ENCODE measurements around the gene GPR160.
A peak's percentile ranks its signal among the peaks of the same experiment; 100 is the strongest.
"Not testable (repeated sequence)": the region's sequence is repeated elsewhere in the genome, so short reads cannot be mapped to it uniquely, and the experiment has no call there.

The GPR160 gene

GRCh38 chr3:170037463-170038433 lies at the start of gene GPR160:
TSS of gene GPR160 (plus strand) at chr3:170037995. CDS start at chr3:170083973, 45,978 bp downstream.
- DNase-seq: peak; percentile 90

DNA sequence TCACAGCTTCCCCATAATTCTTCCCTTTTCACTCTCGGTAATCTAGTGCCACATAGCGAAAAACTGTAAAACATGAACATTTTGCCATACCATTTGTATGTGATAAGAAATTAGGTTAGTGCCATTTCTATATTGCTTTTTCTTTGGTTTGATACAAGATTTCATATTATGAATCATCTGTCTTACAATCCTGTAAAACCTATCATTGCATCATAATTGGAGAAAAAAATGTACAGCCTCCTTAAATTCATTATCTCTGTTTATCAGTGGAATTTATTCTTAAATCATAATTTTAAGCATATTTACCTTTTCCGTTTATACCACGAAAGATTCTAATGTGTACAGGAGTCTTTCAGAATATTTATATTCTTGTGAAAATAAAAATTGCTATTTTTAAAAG lies 47.4 kb upstream of the GPR160 start:
- no peak for DNase-seq

DNA sequence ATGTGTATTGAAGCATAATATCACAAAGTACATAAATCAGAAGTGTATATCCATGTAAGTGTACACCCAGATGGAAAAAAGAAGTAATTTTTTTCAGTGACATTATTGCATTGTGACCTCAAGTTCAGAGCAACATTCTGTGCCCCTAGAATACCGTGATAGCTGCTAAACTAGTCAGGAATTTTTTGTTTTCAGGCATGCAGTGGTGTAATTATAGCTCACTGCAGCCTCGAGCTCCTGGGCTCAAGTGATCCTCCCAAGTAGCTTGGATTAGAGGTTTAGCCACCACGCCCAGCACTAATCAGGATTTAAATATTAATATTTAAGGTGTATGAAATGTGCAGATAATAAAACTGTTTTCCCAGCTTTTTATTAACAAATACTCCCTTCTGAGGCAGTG lies 45.6 kb upstream of the GPR160 start:
- no peak for DNase-seq

DNA sequence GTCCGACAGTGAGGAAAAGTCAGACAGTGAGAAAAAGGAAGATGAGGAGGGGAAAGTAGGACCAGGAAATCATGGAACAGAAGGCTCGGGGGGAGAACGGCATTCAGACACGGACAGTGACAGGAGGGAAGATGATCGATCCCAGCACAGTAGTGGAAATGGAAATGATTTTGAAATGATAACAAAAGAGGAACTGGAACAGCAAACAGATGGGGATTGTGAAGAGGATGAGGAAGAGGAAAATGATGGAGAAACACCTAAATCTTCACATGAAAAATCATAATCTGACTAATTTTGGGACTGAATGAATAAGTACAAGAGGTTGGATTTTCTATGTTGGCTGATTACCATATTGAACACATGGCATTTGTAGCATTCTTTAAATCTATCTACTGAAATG lies 45.0 kb upstream of the GPR160 start:
- DNase-seq: no peak

DNA sequence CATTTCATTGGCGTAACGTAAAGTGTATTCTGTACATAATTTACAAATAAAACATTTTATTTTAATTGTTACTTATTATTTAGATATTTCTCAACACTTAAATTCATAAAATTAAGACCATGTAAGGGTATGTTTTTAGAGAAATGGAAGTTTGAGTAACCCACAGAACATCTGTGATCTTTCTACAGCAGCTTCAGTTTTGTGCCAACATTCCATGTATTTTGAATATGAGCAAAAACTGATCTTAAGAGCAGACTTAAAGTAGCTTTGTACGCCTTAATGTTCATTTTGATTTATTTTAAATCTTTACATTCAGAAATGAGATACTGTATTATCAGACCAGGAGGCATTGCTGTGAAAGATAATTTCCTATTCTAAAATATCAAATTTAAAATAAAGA lies 44.0 kb upstream of the GPR160 start:
- no peak for DNase-seq

DNA sequence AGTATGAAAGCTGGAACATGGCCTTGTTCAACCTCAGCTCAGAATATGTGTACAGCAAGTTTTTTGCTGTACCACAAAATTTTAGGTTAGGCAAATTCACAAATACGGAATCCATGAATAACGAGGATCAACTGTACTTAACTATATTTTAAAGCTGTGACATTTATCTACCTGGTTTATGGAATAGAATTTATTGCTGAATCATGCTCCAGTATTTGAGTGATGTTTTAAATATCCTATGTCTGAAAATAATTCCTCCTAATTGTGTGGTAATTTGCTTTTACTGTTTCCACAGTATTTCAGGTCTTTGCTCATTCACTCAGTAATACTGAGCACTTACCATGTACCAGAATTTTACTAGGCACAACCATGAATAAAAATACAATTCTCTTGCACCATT lies 41.7 kb upstream of the GPR160 start:
- DNase-seq: no peak

DNA sequence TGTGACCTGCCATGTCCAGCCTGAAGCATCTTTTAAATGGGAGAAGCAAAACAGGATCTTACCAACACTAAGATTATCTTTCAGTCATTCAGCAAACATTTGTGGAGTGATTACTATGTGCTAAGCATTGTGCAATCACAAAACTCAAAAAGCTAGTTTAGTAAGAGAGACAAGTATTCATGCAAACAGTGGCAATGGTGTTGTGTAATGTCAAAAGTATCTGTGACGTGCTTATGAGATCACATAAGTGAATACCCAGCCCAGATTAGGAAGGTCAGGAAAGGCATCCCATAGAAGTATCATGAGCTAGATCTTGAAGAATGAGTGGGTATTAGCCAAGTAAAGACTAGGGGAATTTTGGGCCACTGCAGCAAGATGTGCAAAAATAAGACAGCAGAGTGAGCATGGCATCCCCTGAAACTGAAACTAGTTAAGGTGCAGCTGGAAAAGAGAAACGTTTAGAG lies 39.1 kb upstream of the GPR160 start:
- DNase-seq: peak; percentile 21

DNA sequence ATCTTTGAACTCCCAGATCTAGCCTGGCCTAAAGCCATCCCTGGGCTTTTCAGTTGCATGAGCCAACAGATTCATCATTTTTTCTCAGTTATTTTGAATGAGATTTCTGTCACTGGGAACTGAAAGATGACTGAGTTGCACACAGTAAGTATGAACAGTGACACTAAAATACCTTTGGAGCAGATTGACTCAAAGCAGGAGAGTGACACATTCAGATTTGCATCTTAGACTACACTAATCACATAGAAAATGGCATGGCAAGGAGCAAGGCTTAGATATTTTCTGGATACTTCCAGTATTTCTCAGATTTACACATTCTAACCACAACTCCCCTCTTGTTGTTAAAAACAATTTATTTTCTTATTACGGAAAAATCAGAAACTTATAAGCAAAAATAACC lies 38.4 kb upstream of the GPR160 start:
- DNase-seq: peak; percentile 71

DNA sequence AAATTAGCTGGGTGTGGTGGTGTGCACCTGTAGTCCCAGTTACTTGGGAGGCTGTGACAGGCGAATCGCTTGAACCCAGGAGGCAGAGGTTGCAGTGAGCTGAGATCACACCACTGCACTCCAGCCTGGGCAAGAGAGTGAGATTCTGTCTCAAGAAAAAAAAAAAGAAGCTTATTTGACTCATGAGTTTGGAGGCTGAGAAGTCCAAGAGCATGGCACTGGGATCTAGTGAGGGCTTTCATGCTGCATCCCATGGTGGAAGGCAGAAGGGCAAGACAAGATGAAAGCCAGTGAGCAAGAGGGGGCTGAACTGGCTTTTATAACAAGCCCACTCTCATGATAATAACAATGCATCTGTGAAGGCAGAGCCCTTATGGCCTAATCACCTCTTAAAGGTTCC lies 37.7 kb upstream of the GPR160 start:
- DNase-seq: no peak

- no peak for DNase-seq
Observed at GRCh38 chr3:170002231-170002630, 35.6 kb upstream of the GPR160 start.

DNA sequence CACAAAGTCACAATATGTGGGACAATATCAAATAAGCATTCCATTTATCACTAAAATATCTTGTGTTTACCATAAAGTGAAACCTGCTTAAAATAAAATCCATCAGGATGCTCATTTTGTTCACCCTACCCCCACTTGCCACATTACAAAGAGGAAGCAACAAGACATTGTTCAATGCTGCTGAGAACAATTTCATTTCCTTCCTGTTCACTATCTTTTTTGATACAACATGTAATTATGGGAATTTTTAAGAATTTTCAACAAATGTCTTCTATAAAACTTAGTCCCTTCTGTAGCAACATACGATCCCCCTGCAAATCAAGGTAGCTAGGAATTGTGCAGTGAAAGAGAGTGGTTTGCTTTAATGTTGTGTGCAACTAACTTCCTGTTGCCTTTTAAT lies 34.9 kb upstream of the GPR160 start:
- DNase-seq: no peak

DNA sequence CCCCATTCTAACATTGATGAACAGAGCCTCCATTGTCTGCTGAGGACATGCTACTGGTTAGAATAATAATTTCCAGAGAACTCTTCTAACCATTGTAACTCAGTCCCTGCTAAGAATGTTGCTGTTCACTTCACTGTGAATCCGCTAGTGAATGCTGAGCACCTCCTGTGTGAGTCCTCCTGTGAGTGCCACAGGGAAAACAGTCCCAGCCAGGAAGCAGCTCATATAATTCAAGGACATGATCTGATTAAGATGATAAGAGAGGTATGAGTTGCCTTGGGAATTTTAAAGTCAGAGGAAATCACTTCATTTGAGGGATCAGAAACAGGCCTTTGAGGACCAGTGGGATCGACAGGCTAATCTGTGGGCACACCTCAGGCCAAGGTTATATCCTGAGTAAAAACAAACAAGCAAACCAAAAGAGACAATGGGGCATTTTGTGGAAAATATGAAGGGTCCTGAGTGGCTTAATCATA lies 33.9 kb upstream of the GPR160 start:
- no peak for DNase-seq

GRCh38 chr3:170007031-170007663 lies 30.6 kb upstream of the GPR160 start:
- peak; percentile 72 for DNase-seq

GRCh38 chr3:170010498-170010897 lies 27.3 kb upstream of the GPR160 start:
- DNase-seq: no peak

DNA sequence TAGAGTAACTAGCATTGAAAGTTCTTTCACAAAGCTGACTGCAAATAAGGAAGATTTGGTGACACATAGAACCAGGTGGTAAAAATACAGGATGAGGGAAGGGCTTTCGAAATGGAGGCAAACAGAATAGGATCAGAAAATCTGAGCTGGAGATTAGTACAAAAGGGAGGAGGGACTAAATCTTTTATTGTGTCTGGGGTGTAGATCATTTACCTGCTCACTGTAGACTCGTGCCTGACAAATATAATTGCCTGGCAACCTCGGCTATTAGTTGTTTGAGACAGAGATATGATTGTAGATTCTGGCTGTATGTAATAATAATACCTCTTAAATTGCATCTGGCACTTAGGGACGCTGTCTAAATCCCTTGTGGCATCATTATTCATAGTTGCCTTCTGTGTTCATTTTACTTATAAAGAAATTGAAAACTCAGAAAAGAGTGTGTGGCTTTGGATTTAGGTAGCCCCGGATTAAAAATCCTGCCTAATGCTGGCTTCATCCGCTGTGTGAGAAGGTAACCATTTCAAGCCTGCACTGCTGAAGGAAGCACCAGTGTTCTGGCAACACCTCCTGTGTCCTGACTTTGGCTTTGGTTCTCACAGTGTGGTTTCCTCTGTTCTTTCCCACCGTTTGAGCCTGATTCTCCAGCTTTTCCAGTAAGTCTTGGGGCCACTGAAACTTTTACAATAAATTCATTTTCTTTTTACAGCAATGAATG lies 25.0 kb upstream of the GPR160 start:
- no peak for DNase-seq

- no peak for DNase-seq
Observed at GRCh38 chr3:170016057-170016456, 21.7 kb upstream of the GPR160 start.

DNA sequence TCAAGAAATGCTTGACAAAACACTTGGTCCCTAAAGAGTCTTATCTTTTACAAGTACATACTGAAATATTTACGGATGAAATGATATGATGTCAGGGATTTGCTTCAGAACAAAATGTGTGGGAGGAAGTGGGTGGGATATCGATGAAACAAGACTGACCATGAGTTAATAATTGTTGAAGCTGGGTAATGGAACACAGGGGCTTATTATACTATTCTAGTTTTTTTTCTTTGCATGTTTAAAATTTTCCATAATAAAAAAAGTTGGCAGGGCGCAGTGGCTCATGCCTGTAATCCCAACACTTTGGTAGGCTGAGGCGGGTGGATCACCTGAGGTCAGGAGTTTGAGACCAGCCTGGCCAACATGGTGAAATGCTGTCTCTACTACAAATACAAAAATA lies 18.5 kb upstream of the GPR160 start:
- not testable (repeated sequence) for DNase-seq

DNA sequence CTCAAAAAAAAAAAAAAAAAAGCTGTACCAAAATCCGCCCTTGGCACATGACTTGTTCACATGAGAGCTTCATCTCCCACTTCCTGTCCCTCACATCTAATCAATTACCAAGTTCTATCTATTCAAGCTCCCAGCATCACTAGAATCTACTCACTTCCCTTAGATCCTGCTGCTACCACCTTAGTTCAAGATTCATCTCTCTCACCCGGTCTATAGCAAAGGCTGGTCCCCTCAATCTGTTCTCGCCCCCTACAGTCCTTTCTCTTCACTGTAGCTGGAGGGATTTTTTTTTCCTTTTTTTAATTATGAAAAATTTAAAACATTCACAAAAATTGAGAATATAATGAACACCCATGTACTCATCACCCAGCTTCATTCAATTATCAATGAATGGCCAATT lies 16.7 kb upstream of the GPR160 start:
- no peak for DNase-seq

- DNase-seq: no peak
Observed at GRCh38 chr3:170022336-170022735, 15.5 kb upstream of the GPR160 start.

GRCh38 chr3:170023165-170023564 lies 14.6 kb upstream of the GPR160 start:
- no peak for DNase-seq

DNA sequence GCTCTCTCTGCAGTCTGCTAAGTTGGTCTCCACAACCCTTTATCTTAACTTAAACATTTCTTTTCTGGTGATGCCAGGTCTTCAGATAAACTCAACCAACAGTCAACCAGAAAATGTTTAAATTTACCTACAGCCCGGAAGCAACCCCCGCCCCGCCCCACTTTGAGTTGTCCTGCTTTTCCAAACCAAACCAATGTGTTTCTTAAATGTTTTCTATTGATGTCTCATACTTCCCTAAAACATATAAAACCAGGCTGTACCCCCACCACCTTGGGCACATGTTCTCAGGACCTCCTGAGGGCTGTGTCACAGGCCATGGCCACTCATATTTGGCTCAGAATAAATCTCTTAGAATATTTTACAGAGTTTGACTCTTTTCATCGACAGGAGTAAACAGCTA lies 13.2 kb upstream of the GPR160 start:
- no peak for DNase-seq

DNA sequence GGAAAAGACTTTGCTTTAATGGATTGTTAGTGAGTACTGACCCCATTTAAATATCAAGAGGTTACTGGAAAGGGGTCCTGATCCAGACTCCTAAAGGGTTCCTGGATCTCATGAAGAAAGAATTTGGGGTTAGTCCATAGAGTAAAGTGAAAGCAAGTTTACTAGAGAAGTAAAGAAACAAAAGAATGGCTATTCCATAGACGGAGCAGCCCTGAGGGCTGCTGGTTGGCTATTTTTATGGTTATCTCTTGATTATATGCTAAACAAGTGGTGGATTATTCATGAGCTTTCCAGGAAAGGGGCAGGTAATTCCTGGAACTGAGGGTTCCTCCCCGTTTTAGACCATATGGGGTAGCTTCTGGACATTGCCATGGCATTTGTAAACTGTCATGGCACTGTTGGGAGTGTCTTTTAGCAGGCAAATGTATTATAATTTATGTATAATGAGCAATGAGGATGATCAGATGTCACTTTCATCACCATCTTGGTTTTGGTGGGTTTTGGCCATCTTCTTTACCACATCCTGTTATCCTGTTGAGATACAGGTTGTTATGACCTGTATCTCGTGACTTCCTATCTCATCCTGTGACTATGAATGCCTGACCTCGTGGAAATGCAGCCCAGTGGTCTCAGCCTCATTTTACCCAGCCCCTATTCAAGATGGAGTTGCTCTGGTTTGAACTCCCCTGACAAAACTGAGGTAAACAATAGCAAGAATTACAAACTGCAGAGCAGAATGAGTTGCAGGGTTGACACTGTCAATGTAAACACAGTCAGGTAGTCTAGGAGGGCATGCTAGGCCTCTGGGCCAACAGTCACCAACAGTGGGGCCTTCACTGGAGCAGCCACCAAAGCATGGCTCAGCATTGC lies 10.3 kb upstream of the GPR160 start:
- peak; percentile 44 for DNase-seq

All from activated CD4-positive, alpha-beta T cell treated with anti-CD3 and anti-CD28 coated beads, Interleukin-10, Interleukin-2, amounts not matched to agents 100 ng/mL and 50 ng/mL, durations not matched to agents 16 hours and 8 hours (primary cell).